ENCODE results near the gene BAMBI. TPM values are rescaled to one million over a fixed set of nuclear protein-coding genes. Genes with fewer than 3 reads are reported as not detected.

BAMBI gene

GRCh38 chr10:28732091-28732490 is 54.8 kb downstream of the BAMBI start:
- no peak overlapping the region for H2BK12ac ChIP-seq (ENCODE audit: low read length)
- peaks cover 0 to 6% (median 0%) of the 10 kb centered on the region in 3 experiments for H3K27me3 ChIP-seq (ENCODE audit: control insufficient read depth in 3 of 3, insufficient read depth in 3 of 3, low read depth in 1 of 3, low read length in 3 of 3)
- H2BK5ac ChIP-seq (ENCODE audit: low read length) = no peak overlapping the region
- no peak overlapping the region for H3K23ac ChIP-seq (ENCODE audit: low read depth, low read length, poor library complexity)
- H3K18ac ChIP-seq (ENCODE audit: low read length) = no peak overlapping the region
- no peaks in the 10 kb centered on the region for H3K36me3 ChIP-seq (replicated peaks in 1 of 2; ENCODE audit: control insufficient read depth in 2 of 2, insufficient read depth in 2 of 2, low read length in 2 of 2)
- H3K27ac ChIP-seq (replicated peaks; ENCODE audit: low read length) = no peak overlapping the region
- H3K4me2 ChIP-seq (ENCODE audit: insufficient read depth, low read length, poor library complexity, severe bottlenecking) = no peak overlapping the region
- H3K79me1 ChIP-seq (ENCODE audit: low read depth, low read length) = no peaks in the 10 kb centered on the region
- no peak overlapping the region for H3K4ac ChIP-seq (ENCODE audit: low read length)
- no CpG with 5 or more reads among the region's 8 CpGs for WGBS, 2 donors (ENCODE audit: extremely low coverage in 2 of 2, insufficient read length in 2 of 2, insufficient replicate concordance in 1 of 2)
- no peak overlapping the region for H3K9ac ChIP-seq (ENCODE audit: low read depth, low read length, poor library complexity)
- H4K8ac ChIP-seq (ENCODE audit: low read depth, low read length) = no peak overlapping the region
- no peak overlapping the region for H2BK15ac ChIP-seq (ENCODE audit: low read length)
- H3K4me1 ChIP-seq (ENCODE audit: control insufficient read depth in 2 of 2, insufficient read depth in 1 of 2, low read depth in 1 of 2, low read length in 2 of 2) = peaks cover 0 to 2% of the 10 kb centered on the region in 2 donors
- no peak overlapping the region for H2AK5ac ChIP-seq (ENCODE audit: low read depth, low read length)
- no peak overlapping the region for H3K4me3 ChIP-seq (ENCODE audit: low read length in 2 of 2)
- H2BK120ac ChIP-seq (ENCODE audit: low read depth, low read length) = no peak overlapping the region
- H2AFZ ChIP-seq (ENCODE audit: low read length) = no peak overlapping the region
- H4K91ac ChIP-seq (ENCODE audit: low read depth, low read length, poor library complexity) = no peak overlapping the region
- no peak overlapping the region for H3K14ac ChIP-seq (ENCODE audit: low read length)
- DNase-seq (ENCODE audit: low spot score) = no peak
- peaks cover 2 to 3% of the 10 kb centered on the region in 2 donors for H3K9me3 ChIP-seq (replicated peaks in 1 of 2; ENCODE audit: control insufficient read depth in 2 of 2, insufficient read depth in 1 of 2, low read depth in 1 of 2, low read length in 2 of 2)

Small RNAs within 50 kb of the gene (small RNA-seq; reads per million reads assigned to genes)
- gene RNU4ATAC6P (ENCODE audit: insufficient read depth) (not detected), gene RNU6-1067P (ENCODE audit: insufficient read depth) (not detected)

Data from neuronal stem cell (in vitro differentiated cells).